C4-2B (cell line): ENCODE measurements around the gene GABRG3.

Experiments
- ZFX ChIP-seq: fragments of 450-650 bp; IDR thresholded peaks from 2 replicates; pipeline ENCODE4 v1.6.1; 2017
- TF ChIP-seq, protein P1 (sequence below): fragments of 450-650 bp; conservative IDR thresholded peaks from 2 replicates; pipeline ENCODE4 v1.5.1; 2017; ENCODE audit warnings: mild to moderate bottlenecking

DNA sequence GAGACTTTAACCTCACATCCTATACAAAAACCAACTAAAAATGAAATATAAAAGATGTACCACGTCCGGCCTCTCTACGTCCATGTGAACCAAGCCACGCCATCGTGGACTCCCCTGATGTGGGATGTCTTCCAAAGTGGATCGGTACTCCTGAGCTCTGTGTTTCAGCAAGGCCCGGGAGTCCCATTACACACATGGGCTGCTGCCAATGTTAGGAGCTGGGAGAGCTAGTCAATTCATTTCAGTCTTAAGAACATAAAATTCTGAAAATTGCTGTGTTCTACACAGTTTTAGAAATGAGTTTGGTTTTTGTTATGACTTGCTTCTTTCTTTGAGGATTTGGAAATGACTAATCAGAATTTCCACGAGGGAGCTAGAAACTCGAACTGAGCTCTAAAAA lies 131.0 kb downstream of the GABRG3 start:
- TF ChIP-seq, protein P1, sequence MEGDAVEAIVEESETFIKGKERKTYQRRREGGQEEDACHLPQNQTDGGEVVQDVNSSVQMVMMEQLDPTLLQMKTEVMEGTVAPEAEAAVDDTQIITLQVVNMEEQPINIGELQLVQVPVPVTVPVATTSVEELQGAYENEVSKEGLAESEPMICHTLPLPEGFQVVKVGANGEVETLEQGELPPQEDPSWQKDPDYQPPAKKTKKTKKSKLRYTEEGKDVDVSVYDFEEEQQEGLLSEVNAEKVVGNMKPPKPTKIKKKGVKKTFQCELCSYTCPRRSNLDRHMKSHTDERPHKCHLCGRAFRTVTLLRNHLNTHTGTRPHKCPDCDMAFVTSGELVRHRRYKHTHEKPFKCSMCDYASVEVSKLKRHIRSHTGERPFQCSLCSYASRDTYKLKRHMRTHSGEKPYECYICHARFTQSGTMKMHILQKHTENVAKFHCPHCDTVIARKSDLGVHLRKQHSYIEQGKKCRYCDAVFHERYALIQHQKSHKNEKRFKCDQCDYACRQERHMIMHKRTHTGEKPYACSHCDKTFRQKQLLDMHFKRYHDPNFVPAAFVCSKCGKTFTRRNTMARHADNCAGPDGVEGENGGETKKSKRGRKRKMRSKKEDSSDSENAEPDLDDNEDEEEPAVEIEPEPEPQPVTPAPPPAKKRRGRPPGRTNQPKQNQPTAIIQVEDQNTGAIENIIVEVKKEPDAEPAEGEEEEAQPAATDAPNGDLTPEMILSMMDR: no peak
- TF ChIP-seq ZFX: no peak
